Naive thymus-derived CD4-positive, alpha-beta T cell (primary cell): Measurements from ENCODE around the gene FLRT3. TPM values are rescaled to one million over a fixed set of nuclear protein-coding genes. Genes with fewer than 3 reads are reported as not detected.

Experiments used
- ATAC-seq: fragments of 150-1000 bp; cut with Tn5 transposase; 2 replicates; pipeline ENCODE4 v1.10.0; 2021; ENCODE audit warnings: mild to moderate bottlenecking, moderate library complexity
- CTCF ChIA-PET: fragments of 350-600 bp; sonication (Branson Sonifier 250); formaldehyde crosslinking; loops from one replicate; lab custom pipeline; 2021; ENCODE audit warnings: antibody characterized with exemption; lab: Charles Lee
- POLR2A ChIA-PET: fragments of 350-600 bp; sonication (Branson Sonifier 250); formaldehyde crosslinking; loops from one replicate; lab custom pipeline; 2021; ENCODE audit warnings: antibody characterized with exemption, inconsistent platforms; lab: Charles Lee
- DNase-seq, 9 donors: peaks; one replicate each; pipeline versions ENCODE4 v3.0.0 to v3.0.0-alpha.2; 2020 to 2022; ENCODE audit warnings: mixed read lengths in 1 of 9
- H3K27ac ChIP-seq: one replicate; pipeline ENCODE4 v1.7.0; 2013; ENCODE audit warnings: mild to moderate bottlenecking, low read depth, low read length, moderate library complexity
- H3K27me3 ChIP-seq, 2 donors: one replicate each; pipeline ENCODE4 v1.7.0; 2013; ENCODE audit warnings: low read length in 2 of 2, mild to moderate bottlenecking in 2 of 2, moderate library complexity in 2 of 2; ENCODE audit not compliant: control insufficient read depth in 2 of 2, insufficient read depth in 2 of 2
- H3K36me3 ChIP-seq, 3 experiments: 1 replicate in 2 of 3; 2 replicates in 1 of 3; pipeline ENCODE4 v1.7.0; 2013; ENCODE audit warnings: low read length in 3 of 3, mild to moderate bottlenecking in 3 of 3, moderate library complexity in 1 of 3; ENCODE audit not compliant: insufficient read depth in 3 of 3, control insufficient read depth in 2 of 3
- H3K4me1 ChIP-seq, 2 donors: one replicate each; pipeline ENCODE4 v1.7.0; 2013; ENCODE audit warnings: low read length in 2 of 2, mild to moderate bottlenecking in 2 of 2, moderate library complexity in 1 of 2; ENCODE audit not compliant: control insufficient read depth in 2 of 2, insufficient read depth in 2 of 2
- H3K4me3 ChIP-seq: 2 replicates; pipeline ENCODE4 v1.7.0; 2013; ENCODE audit warnings: mild to moderate bottlenecking, low read length
- H3K9me3 ChIP-seq, 3 experiments: 1 replicate in 2 of 3; 2 replicates in 1 of 3; pipeline ENCODE4 v1.7.0; 2013; ENCODE audit warnings: low read length in 3 of 3; ENCODE audit not compliant: control insufficient read depth in 2 of 3
- H3K27ac Mint-ChIP-seq, 9 donors: one replicate each; pipeline ENCODE4 v1.8.0; 2020 to 2022; ENCODE audit warnings: mixed read lengths in 9 of 9, mild to moderate bottlenecking in 8 of 9, moderate library complexity in 5 of 9, inconsistent platforms in 2 of 9
- H3K27me3 Mint-ChIP-seq, 5 donors: one replicate each; pipeline ENCODE4 v1.8.0; 2021 to 2022; ENCODE audit warnings: mixed read lengths in 5 of 5, mild to moderate bottlenecking in 1 of 5
- H3K36me3 Mint-ChIP-seq, 5 donors: one replicate each; pipeline ENCODE4 v1.8.0; 2020 to 2022; ENCODE audit warnings: mixed read lengths in 5 of 5, mild to moderate bottlenecking in 3 of 5, inconsistent platforms in 1 of 5
- H3K4me1 Mint-ChIP-seq, 7 donors: one replicate each; pipeline ENCODE4 v1.8.0; 2020 to 2022; ENCODE audit warnings: mixed read lengths in 7 of 7, mild to moderate bottlenecking in 3 of 7, inconsistent platforms in 1 of 7
- H3K4me3 Mint-ChIP-seq, 10 donors: one replicate each; pipeline ENCODE4 v1.8.0; 2020 to 2022; ENCODE audit warnings: mild to moderate bottlenecking in 10 of 10, mixed read lengths in 10 of 10, moderate library complexity in 6 of 10, inconsistent platforms in 2 of 10
- H3K9me3 Mint-ChIP-seq, 11 donors: one replicate each; pipeline ENCODE4 v1.8.0; 2020 to 2022; ENCODE audit warnings: mixed read lengths in 11 of 11, mild to moderate bottlenecking in 4 of 11, inconsistent platforms in 1 of 11, moderate library complexity in 1 of 11
- intact Hi-C, 2 donors: fragments of 100-400 bp; cut with micrococcal nuclease; formaldehyde crosslinking; loops; one replicate each; pipeline ENCODE4 v1.15.1; 2023
- polyA plus RNA-seq, 2 donors: library from polyadenylated mRNA; unstranded; fragments of 300-500 nt; fragmentation: Illumina TruSeq; gene quantifications; one replicate each; pipeline ENCODE4 v1.2.3, GENCODE V29; 2021
- total RNA-seq, 6 experiments: library from RNA in 5 of 6; stranded (reverse) in 5 of 6; gene quantifications; 1 replicate in 5 of 6; 2 replicates in 1 of 6; pipeline ENCODE4 v1.2.3 and lab custom pipeline; 2021 to 2026

The FLRT3 gene
- total RNA-seq, result not detected
- not detected for polyA plus RNA-seq
- total RNA-seq (lab: John Stamatoyannopoulos, UW), result not detected

DNA sequence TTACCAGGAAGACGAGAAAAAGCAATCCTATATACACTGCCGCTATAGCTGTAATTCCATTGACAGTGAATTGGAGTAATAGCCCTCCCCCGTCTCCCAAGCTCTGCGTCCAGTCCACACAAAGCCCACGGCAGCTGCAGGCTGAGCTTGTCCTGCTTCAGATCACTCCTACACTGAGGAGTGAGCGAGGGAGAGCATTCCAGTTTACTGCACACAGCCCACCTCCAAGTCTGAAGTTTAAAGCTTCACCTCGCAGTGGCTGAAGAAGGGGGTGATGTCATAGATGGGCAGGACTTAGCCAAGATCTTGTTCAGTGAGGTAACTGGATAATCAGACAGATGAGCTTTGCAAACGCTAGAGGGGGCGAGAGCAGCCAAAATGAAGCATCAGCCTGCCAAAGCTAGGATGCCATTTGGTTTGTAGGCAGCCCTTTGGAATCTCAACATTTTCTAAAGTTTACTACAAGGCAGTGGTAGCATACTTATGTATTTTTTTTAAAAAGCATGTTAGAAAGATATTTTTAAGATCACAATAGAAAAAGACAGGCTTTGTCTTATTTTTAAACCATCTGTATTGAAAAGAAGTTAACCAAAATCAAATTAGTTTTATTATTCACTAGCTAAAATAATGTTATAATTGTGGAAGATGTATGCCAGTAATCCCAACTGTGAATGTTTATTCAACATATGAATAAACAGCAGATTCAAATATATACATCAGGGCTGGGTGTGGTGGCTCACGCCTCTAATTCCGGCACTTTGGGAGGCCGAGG is at the start of gene FLRT3:
FLRT3 (minus strand) TSS at position 213 of the 772 bp plus-strand sequence. CDS start 10,106 bp downstream, outside the sequence.
- CTCF ChIA-PET, result no interaction called here
- Mint-ChIP-seq H3K9me3 (peaks cover 0 to 13% (median 5%) of the 10 kb centered on the region in 11 donors), H3K27ac (no peak within 1 kb of the TSS), H3K27me3 (no peaks in the 10 kb centered on the region), H3K4me1 (no peaks in the 10 kb centered on the region), H3K4me3 (no peak within 1 kb of the TSS), H3K36me3 (no peaks in the 10 kb centered on the region)
- intact Hi-C loops, result no loop called here
- no peaks in the 10 kb centered on the region for H3K4me1 ChIP-seq
- DNase-seq, result no peak
- no peaks in the 10 kb centered on the region for H3K27me3 ChIP-seq
- no peaks in the 10 kb centered on the region for H3K36me3 ChIP-seq
- peak; percentile 31 for ATAC-seq
- POLR2A ChIA-PET, result no interaction called here
- H3K4me3 ChIP-seq, result no peak within 1 kb of the TSS
- no peaks in the 10 kb centered on the region for H3K9me3 ChIP-seq
- no peak within 1 kb of the TSS for H3K27ac ChIP-seq

DNA sequence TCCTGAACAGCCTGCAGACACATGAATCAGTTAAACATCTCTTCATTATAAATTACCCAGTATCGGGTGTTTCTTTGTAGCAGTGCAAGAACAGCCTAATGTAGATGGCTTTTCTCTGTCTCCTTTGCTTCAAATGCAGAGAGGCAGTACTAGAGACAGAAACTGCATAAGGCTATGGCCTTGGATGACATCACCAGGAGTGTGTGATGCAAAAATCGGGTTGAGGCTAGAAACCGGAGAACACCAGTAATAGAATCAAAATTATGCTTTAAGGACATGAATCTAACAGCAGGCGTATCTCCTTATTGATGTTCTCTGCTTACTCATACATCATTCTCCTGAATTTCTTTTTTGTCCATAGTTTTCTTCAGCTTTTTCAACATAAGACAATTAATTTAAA is 49.3 kb upstream of the FLRT3 start:
- Mint-ChIP-seq H3K27ac (no peak overlapping the region), H3K27me3 (no peaks in the 10 kb centered on the region), H3K36me3 (no peaks in the 10 kb centered on the region), H3K4me3 (no peak overlapping the region), H3K4me1 (no peaks in the 10 kb centered on the region), H3K9me3 (peaks cover 0 to 28% (median 10%) of the 10 kb centered on the region in 11 donors)
- Histone ChIP-seq H3K9me3 (no peaks in the 10 kb centered on the region), H3K27ac (no peak overlapping the region), H3K4me3 (no peak overlapping the region), H3K4me1 (no peaks in the 10 kb centered on the region), H3K27me3 (no peaks in the 10 kb centered on the region), H3K36me3 (no peaks in the 10 kb centered on the region)
- no peak for DNase-seq
- no peak for ATAC-seq
- ChIA-PET POLR2A (no interaction called here), CTCF (no interaction called here)
- intact Hi-C loops, result no loop called here

DNA sequence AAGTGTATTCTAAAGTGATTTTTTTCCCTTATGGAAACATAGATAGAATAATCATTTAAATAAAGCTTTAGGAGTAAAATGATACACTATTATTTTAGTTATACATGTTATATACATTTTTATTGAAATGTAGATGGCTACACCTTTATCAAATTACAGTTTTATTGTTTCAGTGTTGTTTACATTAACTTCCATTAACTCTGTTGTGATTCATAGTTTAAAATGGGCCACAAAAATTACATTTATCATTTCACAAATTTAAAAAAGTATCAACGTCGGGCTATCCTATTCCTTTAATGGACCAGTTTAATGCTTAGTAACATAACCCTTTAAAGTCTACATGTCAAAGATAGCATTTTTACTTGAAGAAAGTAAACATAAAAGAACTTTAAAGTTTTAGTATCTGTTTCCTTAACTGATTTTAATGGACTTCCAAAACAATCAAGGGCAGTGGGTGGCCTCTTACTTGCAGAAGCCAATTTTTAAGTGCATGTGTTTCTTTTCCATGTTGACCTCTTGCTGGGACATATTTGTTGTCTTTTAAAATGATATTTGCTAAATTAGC is 47.8 kb upstream of the FLRT3 start:
- intact Hi-C loops, result no loop called here
- Mint-ChIP-seq H3K27me3 (no peaks in the 10 kb centered on the region), H3K27ac (no peak overlapping the region), H3K36me3 (no peaks in the 10 kb centered on the region), H3K4me3 (no peak overlapping the region), H3K9me3 (peaks cover 2 to 35% (median 12%) of the 10 kb centered on the region in 11 donors), H3K4me1 (no peaks in the 10 kb centered on the region)
- Histone ChIP-seq H3K36me3 (no peaks in the 10 kb centered on the region), H3K27me3 (no peaks in the 10 kb centered on the region), H3K27ac (no peak overlapping the region), H3K9me3 (no peaks in the 10 kb centered on the region), H3K4me3 (no peak overlapping the region), H3K4me1 (no peaks in the 10 kb centered on the region)
- DNase-seq (no peak), ATAC-seq (no peak)
- POLR2A ChIA-PET, result no interaction called here
- CTCF ChIA-PET, result no interaction called here

DNA sequence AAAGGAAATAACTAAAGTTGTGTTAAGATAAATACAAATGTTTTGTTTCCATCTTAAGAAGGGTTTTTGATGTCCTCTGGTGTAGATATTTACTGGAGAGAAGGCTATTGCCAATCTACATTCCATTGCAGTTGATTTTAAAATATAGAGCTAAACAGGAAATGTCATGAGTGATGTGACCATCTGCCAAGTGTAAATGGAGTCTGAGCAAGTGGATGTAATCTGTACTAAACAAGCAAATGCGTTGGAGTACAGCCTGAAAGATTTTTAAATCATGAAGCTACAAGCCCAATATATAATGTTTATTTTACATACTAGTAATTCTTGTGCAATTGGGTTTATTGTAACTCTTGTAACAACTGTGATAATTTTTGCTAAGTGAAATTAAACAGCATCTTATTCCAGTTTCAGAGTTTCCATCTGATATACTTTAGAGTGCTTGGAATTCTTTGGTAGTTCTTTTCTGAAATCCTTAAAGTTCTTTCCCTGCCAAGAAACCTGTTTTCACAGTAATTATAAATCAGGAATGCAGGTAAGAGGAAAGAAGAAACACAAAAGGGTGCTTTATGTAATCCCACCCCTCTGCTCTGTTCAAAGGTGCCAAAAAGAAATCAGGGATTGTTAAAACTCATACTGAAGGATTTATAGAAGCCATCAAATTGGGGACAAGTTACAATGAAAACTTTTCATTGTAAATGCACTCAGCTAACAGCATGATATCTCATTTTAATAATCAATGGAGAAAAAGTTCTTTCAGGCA is 47.2 kb upstream of the FLRT3 start:
- H3K27me3 ChIP-seq, result no peaks in the 10 kb centered on the region
- DNase-seq, result no peak
- no peaks in the 10 kb centered on the region for H3K4me1 ChIP-seq
- POLR2A ChIA-PET, result no interaction called here
- Mint-ChIP-seq H3K4me3 (no peak overlapping the region), H3K9me3 (peaks cover 2 to 38% (median 12%) of the 10 kb centered on the region in 11 donors), H3K36me3 (no peaks in the 10 kb centered on the region), H3K27ac (no peak overlapping the region), H3K4me1 (no peaks in the 10 kb centered on the region), H3K27me3 (no peaks in the 10 kb centered on the region)
- CTCF ChIA-PET, result no interaction called here
- H3K4me3 ChIP-seq, result no peak overlapping the region
- ATAC-seq, result no peak
- H3K9me3 ChIP-seq, result no peaks in the 10 kb centered on the region
- H3K36me3 ChIP-seq, result no peaks in the 10 kb centered on the region
- no peak overlapping the region for H3K27ac ChIP-seq
- intact Hi-C loops, result no loop called here

DNA sequence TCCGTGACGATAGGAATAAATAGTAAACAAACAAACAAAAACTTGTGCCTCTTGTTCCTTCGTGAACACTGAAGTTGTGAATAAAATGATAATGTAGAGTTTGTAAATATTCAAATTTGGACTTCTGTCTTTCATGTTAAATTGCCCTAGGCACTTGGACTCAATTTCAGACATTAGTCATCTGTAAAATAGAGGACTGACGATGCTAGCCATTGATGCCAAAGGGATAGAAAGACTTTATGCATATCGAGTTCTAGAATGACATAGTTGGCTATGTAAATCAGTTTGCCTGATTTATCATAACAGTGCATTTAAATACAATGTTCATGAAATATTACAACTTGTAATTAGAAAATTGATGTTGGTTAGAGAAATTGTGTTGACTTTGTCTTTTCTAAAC is 45.9 kb upstream of the FLRT3 start:
- POLR2A ChIA-PET, result no interaction called here
- Histone ChIP-seq H3K27me3 (no peaks in the 10 kb centered on the region), H3K9me3 (no peaks in the 10 kb centered on the region), H3K36me3 (no peaks in the 10 kb centered on the region), H3K4me1 (no peaks in the 10 kb centered on the region), H3K27ac (no peak overlapping the region), H3K4me3 (no peak overlapping the region)
- H3K9me3 Mint-ChIP-seq, result peaks cover under 1 to 34% (median 9%) of the 10 kb centered on the region in 11 donors
- H3K27ac Mint-ChIP-seq, result no peak overlapping the region
- intact Hi-C loops, result no loop called here
- H3K4me1 Mint-ChIP-seq, result no peaks in the 10 kb centered on the region
- H3K4me3 Mint-ChIP-seq, result no peak overlapping the region
- CTCF ChIA-PET, result no interaction called here
- no peaks in the 10 kb centered on the region for H3K36me3 Mint-ChIP-seq
- ATAC-seq, result no peak
- H3K27me3 Mint-ChIP-seq, result no peaks in the 10 kb centered on the region
- no peak for DNase-seq

DNA sequence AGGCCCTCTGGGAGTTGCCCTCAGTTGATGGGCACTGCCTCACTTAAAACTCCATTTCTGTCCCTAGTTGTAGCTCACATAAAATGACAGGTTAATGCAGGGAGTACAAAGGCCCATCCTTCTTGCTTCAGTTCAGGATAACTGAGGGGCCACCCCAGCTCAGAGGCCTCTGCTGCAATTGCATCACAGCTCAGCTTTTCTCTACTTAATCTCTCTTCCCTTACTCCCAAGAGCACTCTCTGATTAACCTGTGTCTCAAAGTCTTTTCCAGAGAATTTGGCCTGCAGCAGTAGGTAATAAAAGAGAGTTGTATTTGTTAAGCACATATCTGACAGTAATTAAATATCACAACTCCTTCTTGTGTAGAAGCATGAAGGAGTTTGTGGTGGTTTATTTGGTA is 40.9 kb upstream of the FLRT3 start:
- H3K36me3 Mint-ChIP-seq, result no peaks in the 10 kb centered on the region
- ATAC-seq, result no peak
- H3K4me1 Mint-ChIP-seq, result no peaks in the 10 kb centered on the region
- Histone ChIP-seq H3K4me1 (no peaks in the 10 kb centered on the region), H3K4me3 (no peak overlapping the region), H3K36me3 (no peaks in the 10 kb centered on the region), H3K27ac (no peak overlapping the region), H3K27me3 (no peaks in the 10 kb centered on the region), H3K9me3 (no peaks in the 10 kb centered on the region)
- no peak for DNase-seq
- H3K27me3 Mint-ChIP-seq, result no peaks in the 10 kb centered on the region
- H3K27ac Mint-ChIP-seq, result no peak overlapping the region
- intact Hi-C loops, result no loop called here
- ChIA-PET CTCF (no interaction called here), POLR2A (no interaction called here)
- H3K9me3 Mint-ChIP-seq, result peaks cover 0 to 17% (median 7%) of the 10 kb centered on the region in 11 donors
- no peak overlapping the region for H3K4me3 Mint-ChIP-seq
